NCI-H748 (cell line): Measurements from ENCODE around the gene OVOL2.

Experiments used
- DNase-seq: peaks from one replicate; lab custom pipeline; 2025; ENCODE audit not compliant: unreplicated experiment; lab: John Stamatoyannopoulos, UW

OVOL2 gene

GRCh38 chr20:18018100-18018499, 39.6 kb downstream of the OVOL2 start:
- no peak for DNase-seq

GRCh38 chr20:18016772-18017171, 40.9 kb downstream of the OVOL2 start:
- no peak for DNase-seq

GRCh38 chr20:18014411-18014810, 43.3 kb downstream of the OVOL2 start:
- no peak for DNase-seq

- DNase-seq: no peak
Measured at GRCh38 chr20:18012901-18013300, 44.8 kb downstream of the OVOL2 start.

GRCh38 chr20:18011951-18012645, 45.6 kb downstream of the OVOL2 start:
- DNase-seq: no peak

- DNase-seq: no peak
Measured at GRCh38 chr20:18011482-18011881, 46.2 kb downstream of the OVOL2 start.

- DNase-seq: no peak
Measured at GRCh38 chr20:18009116-18009515, 48.6 kb downstream of the OVOL2 start.

- DNase-seq: no peak
Measured at GRCh38 chr20:18007534-18008292, 50.0 kb downstream of the OVOL2 start.

- DNase-seq: no peak
Measured at GRCh38 chr20:18006684-18007083, 51.0 kb downstream of the OVOL2 start.

- DNase-seq: no peak
Measured at GRCh38 chr20:18005990-18006364, 51.7 kb downstream of the OVOL2 start.

GRCh38 chr20:18005170-18005989, 52.3 kb downstream of the OVOL2 start:
- no peak for DNase-seq

GRCh38 chr20:18004384-18005031, 53.2 kb downstream of the OVOL2 start:
- DNase-seq: no peak

- no peak for DNase-seq
Measured at GRCh38 chr20:18003897-18004296, 53.8 kb downstream of the OVOL2 start.

- no peak for DNase-seq
Measured at GRCh38 chr20:18001131-18001921, 56.4 kb downstream of the OVOL2 start.

- DNase-seq: no peak
Measured at GRCh38 chr20:17999566-17999965, 58.1 kb downstream of the OVOL2 start.

- no peak for DNase-seq
Measured at GRCh38 chr20:17998446-17998845, 59.3 kb downstream of the OVOL2 start.

GRCh38 chr20:17995967-17996819, 61.5 kb downstream of the OVOL2 start:
- DNase-seq: peak; percentile 68

GRCh38 chr20:17993546-17993945, 64.2 kb downstream of the OVOL2 start:
- no peak for DNase-seq

- DNase-seq: peak; percentile 90
Measured at GRCh38 chr20:17992847-17993513, 64.7 kb downstream of the OVOL2 start.
